PC-3 (cell line): ENCODE results near the gene EEF1E1.

Experiments used
- EZH2 ChIP-seq: fragments of 300-600 bp; sonication (generic); IDR thresholded peaks from one replicate; pipeline ENCODE4 v1.6.1; 2017; ENCODE audit warnings: antibody characterized with exemption, mild to moderate bottlenecking, low read length; ENCODE audit not compliant: unreplicated experiment
- EZH2phosphoT487 ChIP-seq: fragments of 300-600 bp; sonication (generic); IDR thresholded peaks from 2 replicates; pipeline ENCODE4 v1.6.1; 2018; ENCODE audit warnings: mild to moderate bottlenecking, antibody characterized with exemption, low read length, borderline replicate concordance
- TF ChIP-seq, protein P1 (sequence below): fragments of 300-600 bp; sonication (generic); conservative IDR thresholded peaks from 2 replicates; pipeline ENCODE4 v1.5.1; 2017; ENCODE audit warnings: antibody characterized with exemption, low read depth, mild to moderate bottlenecking, low read length

DNA sequence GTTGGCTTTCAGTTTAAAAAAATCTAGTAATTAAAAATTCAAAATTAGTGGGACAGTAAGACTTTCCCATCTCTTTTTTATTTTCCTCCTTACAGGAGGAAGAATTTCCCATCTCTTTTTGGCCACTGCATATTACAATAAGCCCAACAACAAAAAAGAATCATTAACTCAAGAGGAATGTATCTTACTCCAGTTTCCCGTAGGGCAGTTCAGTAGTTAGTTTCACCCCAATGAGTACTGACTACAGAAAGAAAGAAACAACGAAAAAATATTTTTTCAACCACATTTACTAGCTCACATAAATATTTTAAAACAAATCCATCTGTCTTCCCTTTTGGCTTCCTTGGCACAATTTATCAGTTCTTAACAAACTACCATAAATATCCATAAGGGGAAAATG lies 23.2 kb downstream of the EEF1E1 start:
- no peak for TF ChIP-seq EZH2
- TF ChIP-seq, protein P1, sequence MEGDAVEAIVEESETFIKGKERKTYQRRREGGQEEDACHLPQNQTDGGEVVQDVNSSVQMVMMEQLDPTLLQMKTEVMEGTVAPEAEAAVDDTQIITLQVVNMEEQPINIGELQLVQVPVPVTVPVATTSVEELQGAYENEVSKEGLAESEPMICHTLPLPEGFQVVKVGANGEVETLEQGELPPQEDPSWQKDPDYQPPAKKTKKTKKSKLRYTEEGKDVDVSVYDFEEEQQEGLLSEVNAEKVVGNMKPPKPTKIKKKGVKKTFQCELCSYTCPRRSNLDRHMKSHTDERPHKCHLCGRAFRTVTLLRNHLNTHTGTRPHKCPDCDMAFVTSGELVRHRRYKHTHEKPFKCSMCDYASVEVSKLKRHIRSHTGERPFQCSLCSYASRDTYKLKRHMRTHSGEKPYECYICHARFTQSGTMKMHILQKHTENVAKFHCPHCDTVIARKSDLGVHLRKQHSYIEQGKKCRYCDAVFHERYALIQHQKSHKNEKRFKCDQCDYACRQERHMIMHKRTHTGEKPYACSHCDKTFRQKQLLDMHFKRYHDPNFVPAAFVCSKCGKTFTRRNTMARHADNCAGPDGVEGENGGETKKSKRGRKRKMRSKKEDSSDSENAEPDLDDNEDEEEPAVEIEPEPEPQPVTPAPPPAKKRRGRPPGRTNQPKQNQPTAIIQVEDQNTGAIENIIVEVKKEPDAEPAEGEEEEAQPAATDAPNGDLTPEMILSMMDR, result no peak
- TF ChIP-seq EZH2phosphoT487, result no peak
